ENCODE measurements around the gene RPS15.

GRCh38 chr19:1468274-1468820, 30.2 kb downstream of the RPS15 start:
- TF ChIP-seq JUND (IDR thresholded peaks at IDR 0.05) (no peak), TCF7L2 (IDR thresholded peaks at IDR 0.05; ENCODE audit: borderline replicate concordance, extremely low read depth, insufficient read depth, insufficient read length) (no peak), CTCF (IDR thresholded peaks at IDR 0.05 in 2 of 3, conservative IDR thresholded peaks at IDR 0.05 in 1 of 3; ENCODE audit: borderline replicate concordance in 1 of 3, insufficient read depth in 1 of 3, low read depth in 2 of 3, low read length in 2 of 3) (no peak), EZH2phosphoT487 (IDR thresholded peaks at IDR 0.05; ENCODE audit: borderline replicate concordance) (no peak), POLR2A (IDR thresholded peaks at IDR 0.05; ENCODE audit: borderline replicate concordance, extremely low read depth, insufficient read depth, insufficient read length) (no peak), SP1 (IDR thresholded peaks at IDR 0.05; ENCODE audit: low read depth) (no peak), CEBPB (IDR thresholded peaks at IDR 0.05; ENCODE audit: low read depth) (no peak), POLR2AphosphoS5 (IDR thresholded peaks at IDR 0.05; ENCODE audit: low read depth, low read length) (no peak), EZH2 (IDR thresholded peaks at IDR 0.05) (no peak), REST (IDR thresholded peaks at IDR 0.05; ENCODE audit: low read depth) (no peak), ZBTB33 (IDR thresholded peaks at IDR 0.05; ENCODE audit: extremely low read depth, insufficient replicate concordance, low read length) (no peak), SRF (IDR thresholded peaks at IDR 0.05; ENCODE audit: low read depth) (no peak)
